Chondrocyte (in vitro differentiated cells): ENCODE data around the gene RPAP3. TPM values are rescaled to one million over a fixed set of nuclear protein-coding genes. Genes with fewer than 3 reads are reported as not detected.

Experiments
- DNase-seq: peaks from one replicate; pipeline ENCODE4 v3.0.0; 2021; ENCODE audit warnings: mixed read lengths, low spot score
- H3K27ac Mint-ChIP-seq: one replicate; pipeline ENCODE4 v1.8.0; 2021; ENCODE audit warnings: mild to moderate bottlenecking, moderate library complexity, mixed read lengths; ENCODE audit not compliant: unreplicated experiment
- H3K27me3 Mint-ChIP-seq: 2 replicates; pipeline ENCODE4 v1.8.0; 2021; ENCODE audit warnings: low read depth, mixed read lengths
- H3K36me3 Mint-ChIP-seq: 2 replicates; pipeline ENCODE4 v1.8.0; 2021; ENCODE audit warnings: low read depth, mixed read lengths
- H3K4me1 Mint-ChIP-seq: 2 replicates; pipeline ENCODE4 v1.8.0; 2021; ENCODE audit warnings: low read depth, mild to moderate bottlenecking, mixed read lengths
- H3K4me3 Mint-ChIP-seq: one replicate; pipeline ENCODE4 v1.8.0; 2021; ENCODE audit warnings: mild to moderate bottlenecking, moderate library complexity, mixed read lengths; ENCODE audit not compliant: unreplicated experiment
- H3K9me3 Mint-ChIP-seq: 2 replicates; pipeline ENCODE4 v1.8.0; 2021; ENCODE audit warnings: low read depth, mixed read lengths
- total RNA-seq: library from RNA; stranded (reverse); gene quantifications from 3 replicates; pipeline ENCODE4 v1.2.1, GENCODE V29; 2021
- TF ChIP-seq, protein P1 (sequence below): fragments of 200-600 bp; sonication (generic); IDR thresholded peaks from 2 replicates; pipeline ENCODE4 v1.5.0; 2021; ENCODE audit warnings: antibody characterized with exemption, mild to moderate bottlenecking, moderate library complexity

Gene RPAP3
- total RNA-seq, 1 donor from 2014 or later: 26.1 TPM

- TF ChIP-seq, protein P1, sequence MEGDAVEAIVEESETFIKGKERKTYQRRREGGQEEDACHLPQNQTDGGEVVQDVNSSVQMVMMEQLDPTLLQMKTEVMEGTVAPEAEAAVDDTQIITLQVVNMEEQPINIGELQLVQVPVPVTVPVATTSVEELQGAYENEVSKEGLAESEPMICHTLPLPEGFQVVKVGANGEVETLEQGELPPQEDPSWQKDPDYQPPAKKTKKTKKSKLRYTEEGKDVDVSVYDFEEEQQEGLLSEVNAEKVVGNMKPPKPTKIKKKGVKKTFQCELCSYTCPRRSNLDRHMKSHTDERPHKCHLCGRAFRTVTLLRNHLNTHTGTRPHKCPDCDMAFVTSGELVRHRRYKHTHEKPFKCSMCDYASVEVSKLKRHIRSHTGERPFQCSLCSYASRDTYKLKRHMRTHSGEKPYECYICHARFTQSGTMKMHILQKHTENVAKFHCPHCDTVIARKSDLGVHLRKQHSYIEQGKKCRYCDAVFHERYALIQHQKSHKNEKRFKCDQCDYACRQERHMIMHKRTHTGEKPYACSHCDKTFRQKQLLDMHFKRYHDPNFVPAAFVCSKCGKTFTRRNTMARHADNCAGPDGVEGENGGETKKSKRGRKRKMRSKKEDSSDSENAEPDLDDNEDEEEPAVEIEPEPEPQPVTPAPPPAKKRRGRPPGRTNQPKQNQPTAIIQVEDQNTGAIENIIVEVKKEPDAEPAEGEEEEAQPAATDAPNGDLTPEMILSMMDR: no peak
- no peak for DNase-seq
- Mint-ChIP-seq H3K27ac (no peak overlapping the region), H3K4me3 (no peak overlapping the region), H3K4me1 (no peaks in the 10 kb centered on the region), H3K36me3 (peaks cover 5% of the 10 kb centered on the region), H3K9me3 (peaks cover 11% of the 10 kb centered on the region), H3K27me3 (no peaks in the 10 kb centered on the region)
Observed at GRCh38 chr12:47615711-47616110, 90.1 kb downstream of the RPAP3 start.

DNA sequence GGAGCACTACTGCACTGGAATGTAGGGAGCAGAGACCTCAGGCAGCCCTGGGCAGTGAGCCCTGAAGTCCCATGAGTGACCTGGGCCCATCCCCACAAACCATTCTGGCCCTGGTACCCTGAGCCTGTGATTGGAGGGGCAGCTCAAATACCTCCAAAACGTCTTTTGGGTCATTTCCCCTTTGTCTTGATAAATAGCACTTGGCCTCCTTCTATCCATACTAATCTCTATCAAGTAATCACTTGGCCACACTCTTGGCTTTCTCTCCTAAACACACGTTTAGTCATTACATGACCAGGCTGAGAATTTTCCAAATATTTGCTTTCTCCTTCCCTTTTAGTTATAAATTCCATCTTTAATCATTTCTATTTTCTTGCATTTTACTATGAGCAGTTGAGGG, 91.3 kb downstream of the RPAP3 start:
- no peak overlapping the region for H3K4me3 Mint-ChIP-seq
- H3K9me3 Mint-ChIP-seq: peaks cover 11% of the 10 kb centered on the region
- no peaks in the 10 kb centered on the region for H3K4me1 Mint-ChIP-seq
- H3K36me3 Mint-ChIP-seq: peaks cover 5% of the 10 kb centered on the region
- H3K27ac Mint-ChIP-seq: no peak overlapping the region
- TF ChIP-seq, protein P1: no peak
- no peaks in the 10 kb centered on the region for H3K27me3 Mint-ChIP-seq
- no peak for DNase-seq

GRCh38 chr12:47612953-47613352, 92.9 kb downstream of the RPAP3 start:
- no peak overlapping the region for H3K27ac Mint-ChIP-seq
- DNase-seq: no peak
- TF ChIP-seq, protein P1: no peak
- H3K36me3 Mint-ChIP-seq: peaks cover 5% of the 10 kb centered on the region
- no peaks in the 10 kb centered on the region for H3K27me3 Mint-ChIP-seq
- H3K4me1 Mint-ChIP-seq: no peaks in the 10 kb centered on the region
- H3K9me3 Mint-ChIP-seq: peaks cover 15% of the 10 kb centered on the region
- H3K4me3 Mint-ChIP-seq: no peak overlapping the region

DNA sequence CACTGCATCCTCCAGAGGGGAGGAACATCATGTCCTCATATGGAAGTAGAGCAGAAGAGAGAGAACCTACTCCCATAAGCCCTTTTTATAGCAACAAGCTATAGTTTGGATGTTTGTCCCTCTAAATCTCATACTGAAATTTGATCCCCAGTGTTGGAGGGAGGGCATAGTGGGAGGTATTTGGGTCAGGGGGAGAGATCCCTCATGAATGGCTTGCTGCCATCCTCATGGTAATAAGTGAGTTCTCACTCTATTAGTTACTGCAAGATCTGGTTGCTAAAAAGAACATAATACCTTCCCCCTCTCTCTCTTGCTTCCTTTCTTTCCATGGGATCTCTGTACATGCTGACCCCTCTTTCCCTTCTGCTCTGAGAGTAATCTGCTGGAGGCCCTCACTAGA, 93.9 kb downstream of the RPAP3 start:
- Mint-ChIP-seq H3K4me3 (no peak overlapping the region), H3K27ac (no peak overlapping the region), H3K27me3 (no peaks in the 10 kb centered on the region), H3K36me3 (peaks cover 9% of the 10 kb centered on the region), H3K4me1 (no peaks in the 10 kb centered on the region), H3K9me3 (peaks cover 23% of the 10 kb centered on the region)
- no peak for DNase-seq
- TF ChIP-seq, protein P1: no peak

Other genes starting within 250 kb of the RPAP3 start
- gene ENDOU, start 19.5 kb upstream of the RPAP3 start, total RNA-seq: not detected in 3 replicates
- 1.3 to 1.8 TPM (median 1.3 TPM) in 3 replicates for gene RAPGEF3, start 52.9 kb upstream of the RPAP3 start, total RNA-seq
- 11.4 to 18.4 TPM (median 11.5 TPM) in 3 replicates for gene SLC48A1, start 67.2 kb upstream of the RPAP3 start, total RNA-seq
- gene HDAC7, start 113.9 kb upstream of the RPAP3 start, total RNA-seq: 79.1 to 93.2 TPM (median 89.6 TPM) in 3 replicates
- 4.4 to 4.8 TPM (median 4.6 TPM) in 3 replicates for gene VDR, start 199.0 kb upstream of the RPAP3 start, total RNA-seq